ELR (cell line): ENCODE results near the gene TNNT2.

Experiments used
- DNase-seq: peaks from one replicate; pipeline ENCODE4 v3.0.0-alpha.2; 2015; ENCODE audit warnings: low read depth

Gene TNNT2

GRCh38 chr1:201403359-201403758, 25.9 kb upstream of the TNNT2 start:
- DNase-seq: no peak

GRCh38 chr1:201401700-201402099, 24.2 kb upstream of the TNNT2 start:
- no peak for DNase-seq

- DNase-seq: no peak
Measured at GRCh38 chr1:201400852-201401230, 23.4 kb upstream of the TNNT2 start.

- no peak for DNase-seq
Measured at GRCh38 chr1:201400212-201400851, 22.9 kb upstream of the TNNT2 start.

GRCh38 chr1:201399352-201400126, 22.1 kb upstream of the TNNT2 start:
- DNase-seq: no peak

GRCh38 chr1:201399018-201399351, 21.5 kb upstream of the TNNT2 start, which contains the start of gene LAD1:
TSS of gene LAD1 (minus strand) at chr1:201399324. CDS start at chr1:201399306, 18 bp downstream.
- DNase-seq: no peak

GRCh38 chr1:201397675-201398074, 20.2 kb upstream of the TNNT2 start:
- no peak for DNase-seq

- peak; percentile 15 for DNase-seq
Measured at GRCh38 chr1:201396861-201397464, 19.5 kb upstream of the TNNT2 start.

GRCh38 chr1:201395936-201396335, 18.5 kb upstream of the TNNT2 start:
- DNase-seq: no peak

GRCh38 chr1:201394591-201394990, 17.1 kb upstream of the TNNT2 start:
- DNase-seq: no peak

- DNase-seq: no peak
Measured at GRCh38 chr1:201393076-201393475, 15.6 kb upstream of the TNNT2 start.

GRCh38 chr1:201391651-201392511, 14.4 kb upstream of the TNNT2 start:
- DNase-seq: no peak

- no peak for DNase-seq
Measured at GRCh38 chr1:201391225-201391624, 13.7 kb upstream of the TNNT2 start.

GRCh38 chr1:201389051-201389450, 11.6 kb upstream of the TNNT2 start:
- DNase-seq: no peak

GRCh38 chr1:201386208-201386607, 8.7 kb upstream of the TNNT2 start:
- DNase-seq: no peak

GRCh38 chr1:201385299-201385891, 7.9 kb upstream of the TNNT2 start:
- DNase-seq: peak; percentile 63

- DNase-seq: no peak
Measured at GRCh38 chr1:201384406-201384782, 6.9 kb upstream of the TNNT2 start.

- peak; percentile 95 for DNase-seq
Measured at GRCh38 chr1:201383647-201384405, 6.3 kb upstream of the TNNT2 start.

- no peak for DNase-seq
Measured at GRCh38 chr1:201381130-201381529, 3.6 kb upstream of the TNNT2 start.

- DNase-seq: no peak
Measured at GRCh38 chr1:201379733-201380242, 2.3 kb upstream of the TNNT2 start.

GRCh38 chr1:201378804-201379203, 1.3 kb upstream of the TNNT2 start:
- no peak for DNase-seq
